ENCODE results near the gene ITIH5.

The ITIH5 gene

GRCh38 chr10:7545261-7545660 lies 121.5 kb downstream of the ITIH5 start:
- DNase-seq, result no peak

DNA sequence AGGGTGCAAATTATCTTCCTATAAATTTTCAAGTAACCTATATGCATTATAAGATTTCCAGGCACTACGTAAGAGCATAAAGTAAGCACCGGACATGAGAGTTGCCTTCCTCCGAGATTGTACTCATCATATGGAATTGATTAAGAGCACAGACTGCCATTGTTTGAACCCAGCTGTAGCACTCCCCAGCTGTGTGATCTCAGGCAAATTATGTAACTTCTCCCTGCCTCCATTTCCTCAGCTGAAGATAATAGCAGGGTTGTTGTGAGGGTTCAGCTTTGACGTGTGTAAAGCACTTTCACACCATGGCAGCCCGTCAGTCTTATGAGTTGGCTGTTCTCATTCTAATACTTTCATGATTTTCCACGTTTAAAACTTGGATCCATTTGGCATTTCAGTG lies 122.6 kb downstream of the ITIH5 start:
- DNase-seq, result no peak

DNA sequence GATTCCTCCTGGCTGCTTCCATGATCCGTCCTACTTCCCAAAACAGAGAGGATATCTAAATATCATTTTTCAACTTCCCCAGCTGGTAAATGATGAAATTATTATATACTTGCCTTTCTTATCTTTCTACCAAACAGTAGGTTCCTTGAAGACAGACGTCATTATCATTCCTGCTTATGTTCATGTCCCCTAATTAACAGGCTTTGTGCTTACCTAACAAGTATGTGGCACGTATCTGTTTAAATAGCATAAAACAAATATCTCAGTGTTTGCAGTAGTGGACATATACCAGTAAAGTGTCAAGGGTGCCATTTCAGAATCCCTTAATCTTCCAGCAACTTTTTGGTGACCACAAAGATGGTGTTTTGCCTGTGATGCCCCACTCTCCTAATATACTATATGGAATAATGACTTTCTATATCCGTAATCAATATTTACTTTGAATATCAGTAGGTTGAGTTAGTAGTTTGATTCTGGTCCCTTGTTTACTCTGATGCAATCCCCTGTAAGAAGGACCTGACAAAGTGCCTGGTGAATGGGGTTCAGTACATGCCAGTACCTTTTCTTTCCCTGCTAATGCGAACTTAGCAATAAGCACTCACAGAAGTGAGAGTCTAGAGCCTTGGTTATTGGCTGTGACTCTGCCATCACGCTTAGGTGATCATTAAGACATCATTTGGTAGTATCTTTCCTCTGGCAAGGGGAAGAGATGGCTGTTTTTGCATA lies 124.4 kb downstream of the ITIH5 start:
- no peak for DNase-seq

DNA sequence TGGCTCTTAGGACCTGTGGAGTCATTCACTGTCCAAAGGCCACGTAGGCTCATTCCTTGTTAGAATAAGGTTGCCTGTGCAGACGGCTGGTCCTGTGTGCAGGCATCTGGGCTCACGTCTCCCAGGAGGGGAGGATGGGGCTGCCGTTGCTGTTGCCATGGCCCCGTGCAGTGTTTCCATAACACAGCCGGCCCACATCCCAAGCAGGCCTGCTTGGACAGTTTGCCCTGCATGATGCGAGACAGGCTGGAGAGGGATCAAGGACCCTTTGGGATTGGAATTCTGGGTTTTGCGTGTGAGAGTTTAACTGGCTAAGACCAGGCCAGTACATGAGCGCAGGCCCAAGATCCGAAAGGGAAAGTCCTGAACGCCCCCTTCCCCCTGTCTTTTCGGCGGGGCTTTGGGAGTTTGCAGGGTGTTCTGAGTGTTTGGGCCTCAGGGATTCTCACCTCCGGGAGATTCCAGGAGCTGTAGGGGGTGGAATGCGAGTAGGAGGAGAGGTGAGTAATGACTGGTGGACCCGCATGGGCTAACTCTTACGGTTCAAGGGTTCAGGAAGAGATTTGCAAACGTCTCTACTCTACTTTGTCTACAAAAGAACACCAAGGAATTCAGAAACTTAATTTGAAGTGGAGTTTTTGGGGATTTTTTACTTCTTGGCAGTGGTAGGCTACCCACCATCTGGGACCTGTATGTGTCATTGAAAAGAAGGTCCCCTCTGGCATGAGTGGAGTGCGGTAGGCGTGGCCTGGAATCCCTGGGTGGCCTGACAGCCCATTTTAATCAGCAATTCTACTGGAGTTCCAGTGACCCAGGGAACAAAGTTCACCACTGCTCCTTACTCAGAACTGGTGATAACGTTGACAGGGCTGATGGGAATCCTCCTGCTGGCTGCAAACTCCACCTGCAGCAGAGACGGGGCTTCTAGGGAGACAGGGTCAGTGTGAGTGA lies 125.4 kb downstream of the ITIH5 start:
- no peak for DNase-seq

DNA sequence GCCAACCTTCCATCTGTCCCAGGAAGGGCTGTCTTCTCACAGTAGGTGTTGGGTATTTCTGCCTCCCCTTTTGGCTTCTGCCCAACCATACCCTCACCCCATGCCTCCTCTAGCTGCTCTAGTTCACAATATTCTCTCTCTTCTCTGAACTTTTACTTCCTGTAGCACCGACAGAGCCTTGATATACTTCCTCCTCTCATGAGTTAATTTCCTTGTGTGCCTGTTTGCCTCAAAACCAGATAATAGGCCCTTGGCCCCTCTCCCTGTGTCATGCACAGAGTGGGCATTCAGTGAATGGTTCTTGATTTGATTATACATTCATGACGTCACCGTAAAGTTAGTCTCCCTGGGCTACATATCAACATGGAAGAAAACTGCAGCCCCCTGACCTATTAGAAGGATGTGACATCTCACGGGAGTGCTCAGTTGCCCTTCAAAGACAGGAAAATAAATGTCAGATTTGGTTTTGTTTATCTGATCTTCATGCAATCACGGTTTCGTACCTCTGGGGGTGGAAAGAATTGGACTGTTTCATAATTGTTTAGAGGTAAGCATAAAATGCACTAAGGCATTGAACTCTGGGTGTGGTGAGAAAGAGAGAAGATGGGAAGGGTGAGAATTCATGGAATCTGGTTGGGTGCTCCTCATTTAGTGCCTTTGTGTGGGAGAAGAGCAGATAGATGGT lies 127.7 kb downstream of the ITIH5 start:
- DNase-seq, result no peak

DNA sequence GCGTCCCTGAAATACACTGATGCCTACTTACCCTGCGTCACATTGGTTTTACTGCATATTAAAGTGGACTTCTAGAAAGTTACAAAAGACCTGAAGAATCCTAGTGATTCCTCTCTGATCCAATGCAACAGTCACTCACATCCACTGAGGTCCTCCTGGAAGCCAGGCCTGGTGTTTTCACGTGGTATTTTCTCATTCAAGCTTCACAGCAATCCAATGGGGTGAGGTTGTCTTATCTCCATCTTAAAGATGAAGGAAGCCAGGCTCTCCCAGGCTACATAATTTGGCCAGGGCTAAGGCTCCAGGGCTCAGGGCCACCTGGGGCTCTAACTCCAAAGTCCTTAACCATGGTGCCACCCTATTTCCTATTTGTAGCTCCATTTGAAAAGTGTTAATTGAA lies 129.6 kb downstream of the ITIH5 start:
- no peak for DNase-seq

DNA sequence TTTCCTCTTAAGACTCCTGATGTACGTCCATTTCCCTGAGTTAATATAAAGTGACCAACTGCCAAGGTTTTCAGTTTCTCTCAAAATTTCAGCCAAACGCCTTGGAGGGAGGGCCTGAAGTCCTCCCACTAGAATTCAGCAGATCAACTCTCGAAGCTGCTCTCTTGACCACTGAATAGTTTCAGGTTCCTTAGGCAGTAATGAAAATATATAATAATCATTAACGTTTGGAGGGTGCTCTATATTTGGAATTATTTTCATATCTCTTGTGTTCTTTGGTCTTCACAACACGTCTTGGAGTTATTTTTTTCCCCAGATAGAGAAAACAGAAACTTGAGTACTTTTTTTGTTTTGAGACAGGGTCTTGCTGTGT lies 132.3 kb downstream of the ITIH5 start:
- DNase-seq, result no peak

DNA sequence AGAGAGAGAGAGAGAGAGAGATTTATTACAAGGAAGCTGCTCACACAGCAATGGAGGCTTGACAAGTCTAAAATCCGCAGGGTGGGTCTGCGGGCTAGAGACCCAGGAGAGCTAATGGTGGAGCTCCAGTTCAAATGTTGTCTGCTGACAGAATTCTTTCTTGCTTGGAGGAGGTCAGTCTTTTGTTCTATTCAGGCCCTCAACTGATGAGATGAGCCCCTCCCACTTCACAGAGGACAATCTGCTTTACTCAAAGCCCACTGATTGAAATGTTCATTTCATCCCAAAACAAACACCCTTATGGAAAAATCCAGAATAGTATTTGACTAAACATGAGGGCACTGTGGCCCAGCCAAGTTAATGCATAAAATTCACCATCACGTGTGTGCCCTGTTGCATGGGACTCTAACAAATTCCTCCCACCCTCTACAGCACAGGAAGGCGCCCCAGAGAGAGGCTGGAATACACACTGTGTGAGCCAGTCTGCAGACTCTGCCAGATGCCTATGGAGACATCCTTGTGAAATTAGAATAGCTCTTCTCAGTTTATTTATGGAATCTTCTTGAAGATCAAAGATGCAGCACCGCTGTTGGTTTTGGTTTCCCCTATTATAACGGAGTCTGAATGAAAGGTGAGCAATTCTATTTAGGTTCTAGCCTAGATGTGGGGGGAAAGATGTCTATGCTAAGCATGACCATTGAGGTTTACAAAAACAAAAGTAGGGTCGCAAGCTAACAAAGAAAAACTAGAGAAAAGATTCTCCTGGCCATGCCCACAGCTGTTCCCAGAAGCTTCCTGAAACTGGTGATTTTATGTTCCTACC lies 132.9 kb downstream of the ITIH5 start:
- no peak for DNase-seq

GRCh38 chr10:7532723-7533498 lies 133.9 kb downstream of the ITIH5 start:
- no peak for DNase-seq

- DNase-seq, result no peak
Measured at GRCh38 chr10:7529638-7530037, 137.1 kb downstream of the ITIH5 start.

DNA sequence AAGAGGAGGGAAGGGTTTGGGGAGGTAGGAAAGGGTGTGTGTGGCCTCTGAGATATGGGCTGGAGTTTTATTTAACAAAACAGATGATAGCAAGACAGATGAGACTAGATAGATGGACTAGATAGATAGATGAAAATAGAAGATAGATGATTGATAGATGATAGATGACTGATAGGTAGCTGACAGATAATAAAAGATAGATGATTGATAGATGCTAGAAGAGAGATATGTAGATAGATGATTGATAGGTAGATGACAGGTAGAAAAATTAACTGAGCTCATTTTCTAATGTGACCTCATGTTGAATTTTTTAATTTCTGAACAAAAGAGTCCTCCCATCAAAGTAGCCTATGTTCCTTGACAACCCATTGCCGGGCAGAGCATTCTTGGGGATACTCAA lies 139.3 kb downstream of the ITIH5 start:
- DNase-seq, result no peak

- no peak for DNase-seq
Measured at GRCh38 chr10:7526017-7526400, 140.8 kb downstream of the ITIH5 start.

- peak; percentile 2 for DNase-seq
Measured at GRCh38 chr10:7525314-7526016, 141.3 kb downstream of the ITIH5 start.

- DNase-seq, result no peak
Measured at GRCh38 chr10:7523656-7524055, 143.1 kb downstream of the ITIH5 start.

GRCh38 chr10:7520507-7521485 lies 146.0 kb downstream of the ITIH5 start:
- no peak for DNase-seq

DNA sequence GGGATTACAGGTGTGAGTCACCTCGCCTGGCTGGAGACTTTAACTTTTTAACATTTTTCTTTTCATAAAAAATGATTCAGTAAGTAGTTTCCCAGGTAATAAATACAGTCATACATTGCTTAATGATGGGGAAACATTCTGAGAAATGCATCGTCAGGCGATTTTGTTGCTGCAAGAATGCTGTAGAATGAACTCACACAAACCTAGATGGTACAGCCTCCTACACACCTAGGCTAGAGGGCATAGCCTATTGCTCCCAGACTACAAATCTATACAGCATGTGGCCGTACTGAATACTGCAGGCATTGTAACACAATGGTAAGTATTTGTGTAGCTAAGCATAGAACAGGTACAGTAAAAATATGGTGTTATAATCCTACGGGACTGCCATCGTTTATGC lies 147.4 kb downstream of the ITIH5 start:
- no peak for DNase-seq

GRCh38 chr10:7518693-7519092 lies 148.1 kb downstream of the ITIH5 start:
- no peak for DNase-seq

DNA sequence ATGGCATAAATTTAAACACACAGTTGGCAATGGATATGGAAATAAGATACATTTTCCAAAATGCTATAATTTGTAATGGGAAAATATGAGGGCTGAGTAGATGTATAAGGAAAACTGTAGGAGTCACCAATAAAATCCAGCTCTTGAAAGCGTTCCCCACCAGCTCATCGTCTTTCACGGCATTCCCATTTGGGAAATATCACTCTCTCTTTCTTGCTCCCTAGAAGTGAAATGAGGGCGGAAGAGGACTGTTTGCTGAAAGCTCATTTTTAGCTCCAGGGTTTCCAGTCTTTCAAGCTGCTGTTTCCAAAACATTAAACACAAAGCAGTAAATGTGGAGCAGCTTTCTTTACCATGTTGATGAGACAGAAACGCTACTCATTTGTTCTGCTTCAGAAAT lies 151.3 kb downstream of the ITIH5 start:
- DNase-seq, result no peak

DNA sequence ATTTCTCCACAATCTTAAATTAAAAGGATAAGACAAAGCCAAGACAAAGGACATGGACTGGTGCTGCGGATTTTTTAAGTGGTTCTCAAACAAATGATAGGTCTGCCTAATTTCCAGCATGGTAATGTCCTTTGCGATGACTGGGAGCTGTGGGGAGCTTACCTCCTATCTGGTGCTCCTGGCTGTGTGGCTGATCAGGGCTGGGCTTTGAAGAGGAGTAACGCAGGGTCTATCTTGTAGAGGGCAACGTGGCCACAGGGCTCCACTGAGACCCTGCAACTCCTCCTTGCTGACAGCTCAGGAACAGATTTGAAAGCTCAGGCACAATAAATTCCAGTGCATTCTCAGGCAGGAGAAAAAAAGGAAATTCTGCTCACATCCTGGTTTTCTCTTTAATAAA lies 152.8 kb downstream of the ITIH5 start:
- DNase-seq, result no peak

- DNase-seq, result no peak
Measured at GRCh38 chr10:7513455-7513854, 153.3 kb downstream of the ITIH5 start.
